HEK293T (cell line): ENCODE measurements around the gene PANX1.

Source experiments
- BHLHE40 ChIP-seq: fragments of 450-650 bp; IDR thresholded peaks from 2 replicates; pipeline ENCODE4 v1.6.1; 2016; ENCODE audit warnings: mild to moderate bottlenecking, moderate library complexity, borderline replicate concordance
- FOXM1 ChIP-seq: fragments of 450-650 bp; IDR thresholded peaks from 2 replicates; pipeline ENCODE4 v1.6.1; 2017; ENCODE audit warnings: mild to moderate bottlenecking, borderline replicate concordance
- HDGF ChIP-seq: fragments of 450-650 bp; IDR thresholded peaks from 2 replicates; pipeline ENCODE4 v1.6.1; 2017; ENCODE audit warnings: antibody characterized with exemption, borderline replicate concordance
- SP1 ChIP-seq: fragments of 450-650 bp; IDR thresholded peaks from 2 replicates; pipeline ENCODE4 v1.6.1; 2017
- TARDBP ChIP-seq: fragments of 450-650 bp; IDR thresholded peaks from 2 replicates; pipeline ENCODE4 v1.6.1; 2016

GRCh38 chr11:94199136-94200130 is 70.8 kb downstream of the PANX1 start:
- TF ChIP-seq HDGF (no peak), BHLHE40 (no peak), SP1 (no peak), TARDBP (no peak), FOXM1 (no peak)
